ENCODE results near the gene MANSC4.
A peak's percentile ranks its signal among the peaks of the same experiment; 100 is the strongest.
"Not testable (repeated sequence)": the region's sequence is repeated elsewhere in the genome, so short reads cannot be mapped to it uniquely, and the experiment has no call there.

The MANSC4 gene

DNA sequence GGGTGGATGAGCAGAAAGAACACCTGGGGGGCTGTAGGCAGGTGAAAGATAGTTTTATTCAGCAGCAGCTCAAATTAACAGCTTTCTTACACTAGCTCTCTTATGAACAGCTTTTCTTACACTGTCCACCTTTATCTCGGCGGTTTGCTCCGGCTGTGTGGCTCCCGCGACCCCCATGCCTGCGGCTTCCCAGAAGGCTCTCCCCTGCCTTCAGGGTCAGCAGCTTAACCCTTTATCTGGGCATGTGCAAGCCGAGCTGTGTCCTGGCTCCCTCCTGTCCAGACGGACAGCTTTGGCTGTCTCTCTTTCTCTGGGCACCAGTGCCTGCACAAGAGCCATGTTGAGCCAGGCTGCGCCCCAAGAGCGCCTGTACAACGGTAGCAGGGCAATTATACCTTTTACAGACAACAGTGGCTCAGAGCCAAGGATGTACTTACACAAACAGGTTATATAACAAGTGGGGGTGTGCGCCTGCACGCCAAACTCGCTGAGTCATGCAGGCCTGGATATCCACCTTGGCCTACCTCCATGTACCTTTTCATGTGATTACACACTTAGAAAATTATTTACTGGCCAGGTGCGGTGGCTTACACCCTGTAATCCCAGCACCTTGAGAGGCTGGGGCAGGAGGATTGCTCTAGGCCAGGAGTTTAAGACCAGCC is 28.5 kb downstream of the MANSC4 start:
- peak; percentile 92 for DNase-seq (ENCODE audit: low spot score)

DNA sequence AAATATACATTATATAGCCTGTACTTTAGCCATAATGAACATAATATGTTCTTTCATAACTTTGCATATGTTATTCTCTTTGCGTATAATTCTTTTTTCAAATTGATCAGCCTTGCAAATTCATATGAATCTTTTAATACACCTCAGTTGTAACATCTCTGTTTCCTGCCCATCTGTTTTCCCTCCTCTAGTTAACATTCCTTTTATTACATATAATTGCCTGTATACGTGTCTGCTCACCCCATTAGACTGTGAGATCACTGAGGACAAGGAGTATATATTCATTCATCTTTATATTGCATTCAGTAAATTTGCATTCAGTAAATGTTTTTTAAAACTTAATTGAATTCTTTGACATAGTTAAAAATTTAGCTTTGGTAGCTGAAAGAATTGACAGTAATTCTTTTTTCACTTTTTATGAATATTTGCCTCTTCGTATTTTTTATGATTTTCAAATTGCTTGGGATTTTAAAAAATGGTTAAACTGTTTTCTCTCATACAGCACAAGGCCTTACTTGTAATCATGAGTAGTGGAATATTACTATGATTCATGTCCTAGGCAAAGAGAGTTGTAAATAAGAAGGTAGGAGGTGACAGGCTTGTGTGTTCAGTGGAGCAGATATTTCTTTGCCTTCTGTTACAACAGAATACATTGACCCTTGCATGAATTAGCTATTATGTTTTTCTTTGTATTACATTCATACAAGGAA is 32.8 kb downstream of the MANSC4 start:
- DNase-seq (ENCODE audit: low spot score) = peak; percentile 52

DNA sequence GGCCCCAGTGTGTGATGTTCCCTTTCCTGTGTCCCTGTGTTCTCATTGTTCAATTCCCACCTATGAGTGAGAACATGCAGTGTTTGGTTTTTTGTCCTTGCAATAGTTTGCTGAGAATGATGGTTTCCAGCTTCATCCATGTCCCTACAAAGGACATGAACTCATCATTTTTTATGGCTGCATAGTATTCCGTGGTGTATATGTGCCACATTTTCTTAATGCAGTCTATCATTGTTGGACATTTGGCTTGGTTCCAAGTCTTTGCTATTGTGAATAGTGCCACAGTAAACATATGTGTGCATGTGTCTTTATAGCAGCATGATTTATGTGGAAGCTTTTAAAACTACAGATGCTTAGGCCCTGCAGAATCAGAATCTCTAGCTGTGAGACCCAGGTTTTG is 34.3 kb downstream of the MANSC4 start:
- DNase-seq (ENCODE audit: low spot score) = not testable (repeated sequence)

DNA sequence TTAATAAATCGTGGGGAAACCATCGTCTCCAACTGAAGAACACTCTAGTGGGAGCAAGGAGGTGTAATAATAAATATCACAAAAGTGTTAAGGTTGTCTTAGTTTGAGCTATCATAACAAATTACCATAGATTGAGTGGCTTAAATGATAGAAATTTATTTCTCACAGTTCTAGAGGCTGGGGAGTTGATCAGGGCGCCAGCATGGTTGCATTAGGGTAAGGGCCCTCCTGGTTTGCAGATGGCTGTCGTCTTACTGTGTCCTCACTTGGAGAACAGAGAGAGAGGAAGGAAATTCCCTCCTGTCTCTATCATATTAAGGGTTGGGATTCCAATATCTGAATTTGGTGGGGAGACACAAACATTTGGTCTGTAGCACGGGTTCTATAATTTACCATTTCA is 36.4 kb downstream of the MANSC4 start:
- DNase-seq (ENCODE audit: low spot score) = no peak

- DNase-seq (ENCODE audit: low spot score) = not testable (repeated sequence)
These were observed 45.7 kb downstream of the MANSC4 start for GRCh38 chr12:27734321-27734720.

DNA sequence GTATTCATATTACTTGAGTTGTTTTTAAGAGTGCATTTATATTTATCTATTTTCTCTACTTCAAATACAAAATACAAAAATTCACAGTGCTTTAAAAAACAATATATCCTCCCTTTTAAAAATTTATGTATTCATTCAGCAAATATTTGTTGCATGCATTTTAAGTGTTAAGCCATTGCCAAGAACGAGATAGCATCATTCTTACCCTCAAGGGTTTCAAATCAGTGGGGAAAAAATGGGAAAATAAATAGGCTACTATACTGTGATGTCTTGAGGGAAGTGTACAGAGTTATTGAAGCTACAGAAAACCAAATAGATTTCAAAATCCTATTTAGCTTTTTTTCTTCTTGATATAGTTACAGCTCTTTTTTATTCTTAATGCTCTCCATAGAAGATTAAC is 46.2 kb downstream of the MANSC4 start:
- no peak for DNase-seq (ENCODE audit: low spot score)

DNA sequence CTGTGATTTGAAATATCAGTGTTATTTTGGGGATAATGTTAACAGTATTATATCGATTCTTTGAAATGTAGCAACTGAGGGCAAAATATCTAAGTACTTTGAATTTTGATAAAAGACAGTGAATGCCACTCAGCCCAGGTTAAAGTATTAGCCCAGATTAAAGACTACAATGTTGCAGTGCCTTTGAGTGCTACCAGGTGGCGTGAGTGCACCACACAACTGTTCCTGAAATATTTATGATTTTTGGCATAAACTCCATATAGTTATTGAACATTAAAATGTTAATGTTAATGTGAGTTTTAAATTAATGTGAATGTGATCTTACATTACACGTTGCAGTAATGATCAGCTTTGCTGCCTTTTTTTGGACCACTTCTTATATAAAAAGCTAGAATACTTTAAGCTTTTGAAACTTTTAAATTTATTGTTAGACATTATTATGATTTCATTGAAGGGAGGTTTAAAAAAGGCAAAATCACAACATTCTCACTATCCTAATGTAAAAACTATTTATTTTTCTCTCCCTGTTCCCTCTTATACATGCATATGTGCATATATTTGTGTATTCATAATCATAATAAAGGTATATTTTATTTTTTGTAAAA is 46.9 kb downstream of the MANSC4 start:
- peak; percentile 66 for DNase-seq (ENCODE audit: low spot score)

DNA sequence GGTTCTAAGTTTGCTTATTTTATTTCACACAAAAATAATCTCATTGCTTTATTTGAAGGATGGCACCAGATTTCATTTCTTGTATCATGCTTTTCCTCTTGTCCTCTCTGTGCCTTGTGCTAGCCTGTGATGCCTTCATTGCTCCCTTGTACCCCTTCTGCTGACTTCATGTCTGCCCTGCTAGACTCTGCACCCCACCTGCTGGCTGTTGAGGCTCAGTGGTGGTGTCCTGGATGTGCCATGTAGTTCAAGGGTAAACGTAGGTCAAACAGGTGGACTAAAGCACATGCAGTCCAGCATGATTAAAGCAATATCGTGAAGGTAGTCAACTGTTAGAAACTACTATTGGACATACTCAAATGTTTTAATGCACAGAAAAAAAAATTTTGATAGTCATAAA is 47.8 kb downstream of the MANSC4 start:
- DNase-seq (ENCODE audit: low spot score) = no peak

DNA sequence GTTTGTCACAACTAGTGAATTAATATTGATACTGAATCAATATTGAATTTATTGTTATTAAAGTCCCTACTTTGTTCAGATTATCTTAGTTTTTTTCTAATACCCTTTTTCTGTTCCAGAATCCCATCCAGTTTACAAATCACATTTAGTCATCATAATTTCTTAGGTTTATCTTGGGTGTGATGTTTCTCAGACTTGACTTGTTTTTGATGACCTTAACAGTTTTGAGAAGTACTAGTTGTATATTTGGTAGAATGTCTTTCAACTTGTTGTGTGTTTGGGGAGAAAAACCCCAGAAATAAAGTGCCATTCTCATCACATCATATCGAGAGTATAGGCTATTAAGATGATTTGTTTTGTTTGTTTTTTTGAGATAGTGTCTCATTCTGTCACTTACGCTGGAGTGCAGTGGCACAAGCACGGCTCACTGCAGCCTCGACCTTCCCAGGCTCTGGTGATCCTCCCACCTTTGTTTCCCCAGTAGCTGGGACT is 49.9 kb downstream of the MANSC4 start:
- no peak for DNase-seq (ENCODE audit: low spot score)

GRCh38 chr12:27723212-27723611 is 56.8 kb downstream of the MANSC4 start:
- DNase-seq (ENCODE audit: low spot score) = no peak

All from LoVo (cell line).